GM21526 (cell line): Measurements from ENCODE around the gene NPAS2.

Experiments
- ATAC-seq: cut with Tn5 transposase; IDR thresholded peaks from one replicate; pipeline ENCODE4 v1.9.1; 2021; ENCODE audit warnings: moderate library complexity; ENCODE audit not compliant: unreplicated experiment, low FRiP score

The NPAS2 gene

DNA sequence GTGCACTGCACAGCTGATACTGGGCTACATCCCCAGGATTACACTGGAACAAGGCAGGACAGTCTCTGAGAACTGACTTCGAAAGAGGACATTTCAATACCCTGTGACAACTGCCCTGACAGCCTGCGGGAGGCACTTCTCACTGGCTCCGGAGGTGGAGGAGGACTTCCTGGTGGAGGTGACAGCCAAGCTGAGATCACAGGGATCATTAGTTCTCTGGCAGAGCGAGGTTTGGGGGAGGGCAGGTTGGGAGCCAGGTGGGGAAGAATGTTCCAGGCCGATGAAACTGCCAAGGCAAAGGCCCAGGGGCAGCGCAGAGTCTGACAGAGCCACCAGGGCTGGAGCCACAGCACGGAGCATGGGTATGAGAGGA is 28.0 kb upstream of the NPAS2 start:
- ATAC-seq = no peak

DNA sequence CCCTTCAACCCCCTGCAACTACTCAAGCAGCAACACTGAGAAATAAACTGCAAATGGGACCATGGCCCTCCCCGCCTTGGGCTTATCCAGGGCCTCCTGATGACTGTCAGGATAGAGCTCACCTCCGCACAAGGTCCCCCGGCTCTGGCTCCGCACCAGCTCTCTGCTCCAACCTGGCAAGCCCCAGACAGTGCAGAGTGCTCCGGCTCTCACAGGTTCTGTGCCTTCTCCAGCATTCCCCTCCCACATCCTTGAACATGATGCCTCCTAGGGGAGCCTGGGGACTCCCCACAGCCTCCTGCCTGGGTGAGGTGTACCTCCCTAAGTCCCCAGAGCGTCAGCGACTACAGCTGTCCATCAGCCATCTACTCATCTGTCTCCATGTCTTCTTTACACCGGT is 26.7 kb upstream of the NPAS2 start:
- no peak for ATAC-seq

DNA sequence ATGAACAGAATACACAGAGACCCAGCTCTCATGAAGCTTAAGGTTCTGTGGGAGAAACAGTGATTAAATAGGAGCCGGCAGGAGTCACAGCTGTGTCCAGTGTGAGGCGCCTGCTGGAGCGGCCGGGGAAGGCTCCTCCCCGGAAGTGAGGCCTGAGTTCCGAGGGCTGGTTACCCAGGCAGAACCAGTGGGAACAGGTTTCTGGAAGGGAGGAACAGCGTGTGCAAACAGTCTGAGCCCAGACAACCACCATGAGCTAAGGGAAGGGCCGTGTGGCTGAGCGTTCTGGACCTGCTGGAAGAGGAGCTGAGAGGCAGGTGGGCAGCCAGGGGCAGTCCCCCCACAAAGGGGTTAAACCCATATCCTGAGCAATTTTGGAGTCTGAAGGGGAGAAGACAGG is 26.0 kb upstream of the NPAS2 start:
- ATAC-seq = no peak

DNA sequence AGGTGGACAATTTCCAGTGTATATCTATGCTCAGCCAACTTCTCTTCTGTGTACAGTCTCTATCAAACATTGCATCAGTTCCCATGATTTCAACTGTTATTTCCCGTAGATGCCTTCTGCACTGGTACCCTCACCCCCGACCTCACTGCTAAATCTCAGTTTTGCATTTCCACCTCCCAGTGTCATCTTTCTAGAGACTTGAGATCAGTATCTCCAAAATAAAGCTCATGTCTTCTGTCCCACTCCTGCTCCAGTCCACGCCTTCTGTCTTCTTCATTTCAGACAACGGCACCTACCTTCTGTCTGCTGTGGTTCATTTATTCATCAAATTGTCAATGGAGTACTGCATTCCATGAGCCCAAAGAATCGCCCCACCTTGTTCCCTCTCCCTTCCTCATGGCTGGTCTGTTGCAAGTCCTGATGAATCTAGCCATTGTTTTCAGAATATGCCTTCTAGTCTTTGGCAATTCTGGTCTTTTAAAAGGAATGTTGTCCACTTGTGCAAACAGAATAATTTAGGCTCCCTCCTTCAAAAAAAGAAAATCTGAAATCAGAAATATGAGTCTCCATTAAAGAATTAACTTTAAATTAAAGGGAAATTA is 23.3 kb upstream of the NPAS2 start:
- ATAC-seq = no peak

- ATAC-seq = no peak
Measured at GRCh38 chr2:100799686-100800085, 20.3 kb upstream of the NPAS2 start.

GRCh38 chr2:100800915-100801314 is 19.0 kb upstream of the NPAS2 start:
- no peak for ATAC-seq

GRCh38 chr2:100801402-100801801 is 18.5 kb upstream of the NPAS2 start:
- ATAC-seq = no peak

GRCh38 chr2:100802066-100802465 is 17.9 kb upstream of the NPAS2 start:
- ATAC-seq = no peak

DNA sequence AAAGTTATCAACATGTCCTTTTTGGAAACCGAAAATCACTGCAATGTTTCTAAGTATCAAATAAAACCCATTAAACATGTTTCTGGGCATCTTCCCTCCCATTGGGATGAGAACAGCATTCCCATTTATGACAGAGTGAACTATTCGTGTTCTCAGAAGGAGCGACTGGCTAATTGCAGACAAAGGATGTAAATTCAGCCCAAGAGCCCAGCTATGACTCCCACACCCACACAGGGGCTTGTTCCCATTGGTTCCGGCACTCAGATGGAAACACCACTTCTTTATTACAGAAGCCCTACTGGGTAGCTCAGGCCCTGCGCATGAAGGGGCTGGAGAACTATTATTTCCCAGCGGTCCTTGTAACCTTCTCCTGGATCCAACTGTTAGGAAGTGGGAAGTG is 16.6 kb upstream of the NPAS2 start:
- ATAC-seq = no peak

- ATAC-seq = no peak
Measured at GRCh38 chr2:100806550-100806949, 13.4 kb upstream of the NPAS2 start.

DNA sequence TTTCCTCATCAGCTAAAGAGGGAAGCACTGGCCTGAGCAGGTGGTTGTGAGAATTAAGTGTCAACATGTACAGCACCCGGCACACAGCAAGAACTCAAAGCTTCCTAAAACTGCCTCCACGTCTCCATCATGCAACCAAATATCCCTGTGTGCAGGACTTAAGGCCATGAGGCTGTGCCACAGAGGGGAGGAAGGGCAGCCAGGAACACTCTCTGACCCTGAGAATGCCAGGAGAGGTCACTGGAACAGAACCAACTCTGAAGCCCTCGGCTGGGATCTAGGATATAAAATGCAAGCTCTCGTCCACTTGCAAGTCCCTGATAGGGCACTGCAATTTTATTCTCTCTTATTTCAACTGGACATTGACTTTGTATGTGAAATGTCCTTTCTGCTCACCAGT is 12.2 kb upstream of the NPAS2 start:
- no peak for ATAC-seq

DNA sequence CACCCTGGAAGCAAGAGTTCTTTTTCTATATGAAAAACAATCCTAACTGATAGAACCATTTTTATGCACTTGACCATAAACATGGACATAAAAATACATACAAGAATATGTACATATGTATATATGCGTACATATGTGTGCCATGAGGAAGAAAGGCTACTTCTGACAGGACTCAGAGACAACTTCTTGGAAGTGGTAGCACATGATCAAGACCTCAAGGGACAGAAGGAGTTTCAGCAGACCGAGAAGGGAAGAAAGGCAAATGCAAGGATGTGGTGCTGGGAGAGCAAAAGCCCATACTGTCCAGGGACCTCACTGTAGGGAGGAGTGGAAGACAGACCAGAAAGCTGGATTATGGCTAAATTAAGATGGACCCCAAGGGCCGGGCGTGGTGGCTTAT is 11.4 kb upstream of the NPAS2 start:
- ATAC-seq = no peak

DNA sequence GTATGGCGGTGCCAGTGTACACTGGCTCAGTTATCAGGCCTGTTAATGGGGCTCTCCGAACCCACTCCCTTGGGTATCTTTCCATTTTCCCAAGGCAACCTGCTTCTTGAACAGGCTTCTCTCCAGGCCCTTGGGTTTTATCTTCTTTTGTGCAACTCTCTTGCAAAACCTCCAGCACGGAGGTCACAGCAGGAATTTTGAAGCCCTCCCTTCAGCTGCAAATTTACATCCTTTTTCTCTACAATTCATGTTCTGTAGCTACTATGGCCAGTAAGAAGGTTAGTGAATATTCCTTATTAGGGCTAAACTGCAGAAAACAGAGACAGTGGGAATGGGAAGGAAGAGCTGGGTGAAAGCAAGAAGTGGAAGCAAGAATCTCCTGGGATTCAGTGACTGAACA is 10.4 kb upstream of the NPAS2 start:
- ATAC-seq = no peak

- no peak for ATAC-seq
Measured at GRCh38 chr2:100810603-100811145, 9.3 kb upstream of the NPAS2 start.

DNA sequence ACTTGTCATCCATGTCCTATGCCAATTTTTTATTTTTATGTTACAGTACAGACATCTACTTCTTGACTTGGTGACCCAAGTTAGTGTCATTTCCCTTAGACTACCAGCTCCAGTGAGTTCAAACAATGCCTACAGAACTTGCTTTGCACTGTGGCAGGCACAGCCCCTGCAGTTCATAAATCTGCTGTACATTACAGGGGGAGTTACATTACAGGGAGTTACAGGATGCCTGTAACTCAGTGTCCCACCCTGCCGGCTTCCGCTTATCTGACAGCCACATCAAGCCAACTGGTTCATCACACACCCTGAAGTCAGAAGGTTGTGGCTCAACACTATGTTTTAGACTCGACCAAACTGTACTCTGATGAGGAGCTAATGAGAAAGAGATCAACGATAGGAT is 7.8 kb upstream of the NPAS2 start:
- no peak for ATAC-seq

GRCh38 chr2:100812573-100812972 is 7.4 kb upstream of the NPAS2 start:
- ATAC-seq = no peak

- ATAC-seq = no peak
Measured at GRCh38 chr2:100813527-100813926, 6.4 kb upstream of the NPAS2 start.

DNA sequence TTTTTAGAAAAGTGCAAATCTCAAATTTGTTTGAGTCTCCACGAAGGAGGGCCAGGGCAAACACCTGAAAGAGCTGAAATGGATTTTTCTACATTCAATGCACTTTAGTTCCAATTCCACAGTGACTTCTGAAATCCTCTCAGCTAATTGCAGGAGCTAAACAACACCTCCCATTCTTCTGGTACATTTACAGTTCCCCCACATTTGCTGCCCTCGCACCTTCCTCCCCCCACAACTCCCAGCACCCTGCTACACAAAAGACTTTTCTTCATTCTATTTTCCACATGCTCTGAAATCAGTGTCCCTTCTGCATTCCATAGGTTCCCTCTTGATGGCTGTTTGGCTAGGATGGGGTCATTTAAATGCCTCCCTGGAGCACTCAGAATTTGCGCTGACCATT is 5.9 kb upstream of the NPAS2 start:
- ATAC-seq = no peak

GRCh38 chr2:100814453-100814852 is 5.5 kb upstream of the NPAS2 start:
- ATAC-seq = no peak

DNA sequence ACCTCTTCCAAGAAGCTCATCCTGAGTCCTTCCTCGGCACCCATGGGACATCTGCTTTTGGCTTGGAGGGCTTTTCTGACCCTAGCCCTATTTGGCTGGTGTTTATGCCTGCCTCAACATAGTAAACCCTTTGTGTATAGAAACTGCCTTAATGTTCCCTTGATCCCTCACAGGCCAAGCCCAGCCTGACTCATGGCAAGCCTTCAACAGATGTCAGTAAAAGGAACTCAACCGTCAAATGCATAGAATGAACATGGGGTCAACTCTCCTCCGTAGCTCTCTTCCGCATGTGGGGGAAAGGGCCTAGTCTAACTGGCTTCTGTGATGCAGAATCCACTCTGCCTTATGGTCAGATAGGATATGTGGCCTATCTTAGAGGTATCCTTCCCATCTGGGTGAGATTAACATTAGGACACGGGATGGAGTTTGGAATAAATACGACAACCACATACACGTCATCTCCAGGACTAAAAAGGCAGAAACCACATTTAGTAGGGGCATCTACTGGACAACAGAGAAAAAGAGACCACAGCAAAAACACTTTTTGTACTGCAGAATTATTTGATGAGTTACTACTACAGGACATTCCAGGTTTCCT is 2.5 kb upstream of the NPAS2 start:
- no peak for ATAC-seq

DNA sequence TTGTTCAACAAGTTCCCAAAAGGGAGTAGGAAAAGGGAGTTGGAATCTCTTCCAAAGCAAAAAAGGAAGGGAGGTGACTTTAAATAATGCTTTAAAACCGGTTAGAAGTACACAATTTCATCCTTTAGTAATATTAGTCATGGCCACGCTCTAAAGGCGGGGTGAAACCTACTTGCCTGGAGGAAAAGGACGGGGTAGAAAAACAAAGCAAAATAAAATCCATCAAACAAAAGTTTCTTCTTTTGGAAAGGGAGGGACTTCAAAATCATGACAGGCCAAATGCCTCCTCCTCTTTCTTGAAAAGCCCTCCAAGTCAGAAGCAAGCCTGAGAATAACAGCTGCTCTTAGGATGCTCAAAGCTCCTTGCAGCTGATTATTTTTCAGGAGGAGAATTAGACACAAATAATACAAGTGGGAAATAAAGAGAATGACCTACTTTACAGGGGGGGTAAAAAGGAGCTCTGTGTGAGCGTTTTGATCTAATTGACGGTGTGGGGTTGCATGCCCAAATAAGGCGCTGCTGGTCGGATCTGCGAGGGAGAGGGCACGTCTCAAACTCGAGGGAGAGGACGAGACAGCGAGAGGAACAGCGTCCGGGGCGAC is 1.8 kb upstream of the NPAS2 start:
- no peak for ATAC-seq
